ENCODE results near the gene KCTD14. TPM values are rescaled to one million over a fixed set of nuclear protein-coding genes. Genes with fewer than 3 reads are reported as not detected.

The KCTD14 gene
- total and polyA plus RNA-seq, 9 of the 15 experiments (the other 6 are each of a cell fraction or from before 2014, with no cell fraction given) = 0.04 to 0.30 (median 0.11) TPM; not detected in 2

DNA sequence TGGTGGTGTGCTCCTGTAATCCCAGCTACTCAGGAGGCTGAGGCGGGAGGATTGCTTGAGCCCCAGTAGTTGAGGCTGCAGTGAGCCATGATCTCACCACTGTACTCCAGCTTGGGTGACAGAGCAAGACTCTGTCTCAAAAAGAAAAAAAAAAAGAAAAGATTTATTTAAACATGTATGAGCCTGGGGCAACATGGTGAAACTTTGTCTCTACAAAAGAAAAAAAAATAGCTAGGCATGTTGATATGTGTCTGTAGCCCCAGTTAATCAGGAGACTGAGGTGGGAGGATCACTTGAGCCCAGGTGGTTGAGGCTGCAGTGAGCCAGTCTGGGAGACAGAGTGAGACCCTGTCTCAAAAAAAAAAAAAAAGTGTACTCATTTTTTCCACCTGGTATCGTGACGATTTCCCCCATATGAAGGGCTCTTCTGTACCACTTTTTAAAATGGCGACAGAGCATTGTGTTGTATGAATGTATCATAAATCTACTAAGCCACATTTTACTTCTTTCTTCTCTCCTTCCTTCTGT is 16.4 kb upstream of the KCTD14 start:
- Histone ChIP-seq H4K20me1 (replicated peaks; ENCODE audit: control insufficient read depth, insufficient read depth, low read length) (no peaks in the 10 kb centered on the region), H3K9me3 (replicated peaks; ENCODE audit: control insufficient read depth, insufficient read depth, low read depth, low read length) (no peaks in the 10 kb centered on the region), H3K9me1 (ENCODE audit: control insufficient read depth, insufficient read depth, low read length) (no peaks in the 10 kb centered on the region), H3K27me3 (ENCODE audit: control insufficient read depth in 2 of 2, insufficient read depth in 2 of 2, low read length in 2 of 2) (no peaks in the 10 kb centered on the region; a peak in 1 of 5 replicates), H3K4me2 (ENCODE audit: insufficient read depth, low read length) (peak overlapping the region; percentile 62), H3K36me3 (ENCODE audit: control insufficient read depth, insufficient read depth, low read length) (no peaks in the 10 kb centered on the region), H3K4me1 (replicated peaks in 1 of 2; ENCODE audit: control insufficient read depth in 2 of 2, insufficient read depth in 2 of 2, low read length in 2 of 2) (peaks cover 25 to 26% of the 10 kb centered on the region in 2 experiments), H3K79me2 (ENCODE audit: control insufficient read depth, insufficient read depth, low read length) (no peaks in the 10 kb centered on the region), H3K27ac (ENCODE audit: extremely low read depth, low read depth, low read length) (peak overlapping the region; percentile 75), H3K4me3 (no peak overlapping the region), H2AFZ (ENCODE audit: low read depth, low read length) (peak overlapping the region; percentile 95), H3K9ac (ENCODE audit: insufficient read depth in 1 of 2, low read depth in 2 of 2, low read length in 2 of 2) (peak overlapping the region in 1 of 2 experiments; percentile 67; a peak in 2 of 4 replicates)
- intact Hi-C loops (cut with micrococcal nuclease) (no loop called here), in situ Hi-C loops (cut with MboI) (no loop called here)
- CTCF ChIA-PET (ENCODE audit: low intra/inter-chr PET ratio) = interaction anchor here (0.7 kb wide), 1 partner anchor 239 kb away, joined by 3 read pairs; no protein-coding TSS in a partner anchor
- no peak for FAIRE-seq
- no peak for DNase-seq (ENCODE audit: extremely low read depth in 1 of 4, low spot score in 3 of 4)
- 46% methylated on average over 4 of the region's 4 CpGs for WGBS (ENCODE audit: insufficient coverage, low coverage, missing lambda C conversion rate)
- TF ChIP-seq, protein P1, sequence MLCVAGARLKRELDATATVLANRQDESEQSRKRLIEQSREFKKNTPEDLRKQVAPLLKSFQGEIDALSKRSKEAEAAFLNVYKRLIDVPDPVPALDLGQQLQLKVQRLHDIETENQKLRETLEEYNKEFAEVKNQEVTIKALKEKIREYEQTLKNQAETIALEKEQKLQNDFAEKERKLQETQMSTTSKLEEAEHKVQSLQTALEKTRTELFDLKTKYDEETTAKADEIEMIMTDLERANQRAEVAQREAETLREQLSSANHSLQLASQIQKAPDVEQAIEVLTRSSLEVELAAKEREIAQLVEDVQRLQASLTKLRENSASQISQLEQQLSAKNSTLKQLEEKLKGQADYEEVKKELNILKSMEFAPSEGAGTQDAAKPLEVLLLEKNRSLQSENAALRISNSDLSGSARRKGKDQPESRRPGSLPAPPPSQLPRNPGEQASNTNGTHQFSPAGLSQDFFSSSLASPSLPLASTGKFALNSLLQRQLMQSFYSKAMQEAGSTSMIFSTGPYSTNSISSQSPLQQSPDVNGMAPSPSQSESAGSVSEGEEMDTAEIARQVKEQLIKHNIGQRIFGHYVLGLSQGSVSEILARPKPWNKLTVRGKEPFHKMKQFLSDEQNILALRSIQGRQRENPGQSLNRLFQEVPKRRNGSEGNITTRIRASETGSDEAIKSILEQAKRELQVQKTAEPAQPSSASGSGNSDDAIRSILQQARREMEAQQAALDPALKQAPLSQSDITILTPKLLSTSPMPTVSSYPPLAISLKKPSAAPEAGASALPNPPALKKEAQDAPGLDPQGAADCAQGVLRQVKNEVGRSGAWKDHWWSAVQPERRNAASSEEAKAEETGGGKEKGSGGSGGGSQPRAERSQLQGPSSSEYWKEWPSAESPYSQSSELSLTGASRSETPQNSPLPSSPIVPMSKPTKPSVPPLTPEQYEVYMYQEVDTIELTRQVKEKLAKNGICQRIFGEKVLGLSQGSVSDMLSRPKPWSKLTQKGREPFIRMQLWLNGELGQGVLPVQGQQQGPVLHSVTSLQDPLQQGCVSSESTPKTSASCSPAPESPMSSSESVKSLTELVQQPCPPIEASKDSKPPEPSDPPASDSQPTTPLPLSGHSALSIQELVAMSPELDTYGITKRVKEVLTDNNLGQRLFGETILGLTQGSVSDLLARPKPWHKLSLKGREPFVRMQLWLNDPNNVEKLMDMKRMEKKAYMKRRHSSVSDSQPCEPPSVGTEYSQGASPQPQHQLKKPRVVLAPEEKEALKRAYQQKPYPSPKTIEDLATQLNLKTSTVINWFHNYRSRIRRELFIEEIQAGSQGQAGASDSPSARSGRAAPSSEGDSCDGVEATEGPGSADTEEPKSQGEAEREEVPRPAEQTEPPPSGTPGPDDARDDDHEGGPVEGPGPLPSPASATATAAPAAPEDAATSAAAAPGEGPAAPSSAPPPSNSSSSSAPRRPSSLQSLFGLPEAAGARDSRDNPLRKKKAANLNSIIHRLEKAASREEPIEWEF (CRISPR knock-in tag; IDR thresholded peaks at IDR 0.05) = 0 out of 2 replicates have a peak, but pooled peaks have one; percentile 29
- peak; percentile 30; the same call in 1 of the 2 replicates for TF ChIP-seq ZNF384 (IDR thresholded peaks at IDR 0.05; ENCODE audit: low read depth, low read length)
- TF ChIP-seq XRCC5 (IDR thresholded peaks at IDR 0.05; ENCODE audit: low read depth, low read length) = no peak
- POLR2A ChIA-PET = interaction anchor here (0.8 to 1.4 kb wide), 6 partner anchors 8 to 244 kb away, joined by 3 to 4 read pairs (median 3); partner anchors contain the start of gene THRSP
- peak; percentile 5 for ATAC-seq
- BruUV-seq (replicated peaks) = TSS peak; percentile 62
